Colonic mucosa (tissue), 4 donors: ENCODE data around the gene CADPS2. TPM values are rescaled to one million over a fixed set of nuclear protein-coding genes. Genes with fewer than 3 reads are reported as not detected.

ENCODE experiments used
- DNase-seq: peaks from one replicate; pipeline ENCODE4 v3.0.0-alpha.2; 2020
- H3K27ac ChIP-seq: fragments of 200-600 bp; one replicate; pipeline ENCODE4 v1.8.0; 2021
- H3K27me3 ChIP-seq: fragments of 200-600 bp; one replicate; pipeline ENCODE4 v1.8.0; 2021
- H3K36me3 ChIP-seq: fragments of 200-600 bp; one replicate; pipeline ENCODE4 v1.8.0; 2021
- H3K4me1 ChIP-seq: fragments of 200-600 bp; one replicate; pipeline ENCODE4 v1.8.0; 2021; ENCODE audit warnings: mild to moderate bottlenecking
- H3K4me3 ChIP-seq: fragments of 200-600 bp; one replicate; pipeline ENCODE4 v1.8.0; 2021
- H3K9ac ChIP-seq, 2 donors: one replicate each; pipeline ENCODE4 v1.7.0; 2013; ENCODE audit warnings: control low read depth in 2 of 2, low read depth in 2 of 2, low read length in 2 of 2
- H3K9me3 ChIP-seq: fragments of 200-600 bp; one replicate; pipeline ENCODE4 v1.8.0; 2021
- intact Hi-C: fragments of 100-400 bp; cut with DNase I; formaldehyde crosslinking; loops from one replicate; pipeline ENCODE4 v1.14.1; 2022
- total RNA-seq, 2 donors: library from RNA; stranded (reverse); fragmentation: NEBNext Ultra II Directional in 1 of 2; extraction: Animal tissue kit (Norgen Biotek cat#: 25700) in 1 of 2; gene quantifications; one replicate each; pipeline ENCODE4 v1.2.1, GENCODE V29; 2021
- TF ChIP-seq, protein P1 (sequence below): fragments of 200-600 bp; IDR thresholded peaks from one replicate; pipeline ENCODE4 v1.8.0; 2022; ENCODE audit warnings: antibody characterized with exemption, mild to moderate bottlenecking
- donor health status: healthy.
- donor health status: DM: no; HTN: no; CAD: no.
- donor health status: DM: no; HTN: no; CAD: no.

The CADPS2 gene
- total RNA-seq, 2 donors from 2014 or later, result 13.6 to 15.2 TPM

DNA sequence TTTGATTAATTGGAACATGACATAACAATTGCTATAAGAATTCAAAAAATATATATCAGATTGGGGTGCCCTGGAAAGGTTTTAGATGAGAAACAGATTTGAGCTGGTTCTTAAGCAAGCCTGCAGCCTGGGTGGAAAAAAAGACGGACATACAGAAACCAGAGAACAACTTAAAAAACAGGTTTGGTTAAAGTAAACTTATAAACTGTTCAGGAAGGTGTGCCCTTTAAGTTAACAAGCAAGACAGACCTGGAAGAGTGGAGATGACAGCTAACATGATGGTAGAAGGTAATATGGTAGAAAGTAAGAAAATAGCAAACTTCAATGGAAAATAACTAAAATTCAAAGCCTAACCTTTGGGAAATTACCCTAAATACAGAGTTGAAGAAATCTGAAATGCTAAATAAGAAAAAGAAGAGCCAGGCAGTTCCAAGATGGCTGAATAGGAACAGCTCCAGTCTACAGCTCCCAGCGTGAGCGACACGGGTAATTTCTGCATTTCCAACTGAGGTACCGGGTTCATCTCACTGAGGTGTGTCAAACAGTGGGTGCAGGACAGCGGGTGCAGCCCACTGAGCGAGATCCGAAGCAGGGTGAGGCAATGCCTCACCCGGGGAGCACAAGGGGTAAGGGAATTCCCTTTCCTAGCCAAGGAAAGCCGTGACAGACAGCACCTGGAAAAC is 52.2 kb downstream of the CADPS2 start:
- Histone ChIP-seq H3K27ac (no peak overlapping the region), H3K9me3 (no peaks in the 10 kb centered on the region), H3K4me1 (no peaks in the 10 kb centered on the region), H3K4me3 (no peak overlapping the region), H3K36me3 (no peaks in the 10 kb centered on the region), H3K9ac (no peak overlapping the region), H3K27me3 (no peaks in the 10 kb centered on the region)
- TF ChIP-seq, protein P1, sequence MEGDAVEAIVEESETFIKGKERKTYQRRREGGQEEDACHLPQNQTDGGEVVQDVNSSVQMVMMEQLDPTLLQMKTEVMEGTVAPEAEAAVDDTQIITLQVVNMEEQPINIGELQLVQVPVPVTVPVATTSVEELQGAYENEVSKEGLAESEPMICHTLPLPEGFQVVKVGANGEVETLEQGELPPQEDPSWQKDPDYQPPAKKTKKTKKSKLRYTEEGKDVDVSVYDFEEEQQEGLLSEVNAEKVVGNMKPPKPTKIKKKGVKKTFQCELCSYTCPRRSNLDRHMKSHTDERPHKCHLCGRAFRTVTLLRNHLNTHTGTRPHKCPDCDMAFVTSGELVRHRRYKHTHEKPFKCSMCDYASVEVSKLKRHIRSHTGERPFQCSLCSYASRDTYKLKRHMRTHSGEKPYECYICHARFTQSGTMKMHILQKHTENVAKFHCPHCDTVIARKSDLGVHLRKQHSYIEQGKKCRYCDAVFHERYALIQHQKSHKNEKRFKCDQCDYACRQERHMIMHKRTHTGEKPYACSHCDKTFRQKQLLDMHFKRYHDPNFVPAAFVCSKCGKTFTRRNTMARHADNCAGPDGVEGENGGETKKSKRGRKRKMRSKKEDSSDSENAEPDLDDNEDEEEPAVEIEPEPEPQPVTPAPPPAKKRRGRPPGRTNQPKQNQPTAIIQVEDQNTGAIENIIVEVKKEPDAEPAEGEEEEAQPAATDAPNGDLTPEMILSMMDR, result no peak
- intact Hi-C loops, result no loop called here
- no peak for DNase-seq

DNA sequence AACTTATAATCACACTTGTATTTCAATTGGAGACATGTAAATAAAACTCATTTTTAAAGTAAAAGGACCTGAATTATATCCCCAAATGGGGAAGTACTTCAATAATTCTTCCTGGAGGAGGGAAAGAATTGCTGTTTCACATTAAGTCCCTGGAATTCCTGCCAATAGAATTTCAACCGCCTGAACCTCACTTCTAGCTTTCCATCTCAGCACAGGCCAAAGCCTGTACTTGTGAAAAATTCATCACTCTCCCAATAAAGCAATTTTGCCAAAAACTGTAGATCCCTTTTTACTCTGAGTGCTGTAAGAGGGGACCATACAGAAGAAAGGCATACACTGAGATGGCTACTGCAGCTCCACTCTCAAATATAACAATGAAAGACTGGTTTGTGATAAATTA is 54.8 kb downstream of the CADPS2 start:
- no peaks in the 10 kb centered on the region for H3K9me3 ChIP-seq
- DNase-seq, result no peak
- H3K4me3 ChIP-seq, result no peak overlapping the region
- TF ChIP-seq, protein P1, result no peak
- no peak overlapping the region for H3K9ac ChIP-seq
- H3K4me1 ChIP-seq, result no peaks in the 10 kb centered on the region
- intact Hi-C loops, result no loop called here
- no peaks in the 10 kb centered on the region for H3K36me3 ChIP-seq
- H3K27me3 ChIP-seq, result no peaks in the 10 kb centered on the region
- no peak overlapping the region for H3K27ac ChIP-seq

DNA sequence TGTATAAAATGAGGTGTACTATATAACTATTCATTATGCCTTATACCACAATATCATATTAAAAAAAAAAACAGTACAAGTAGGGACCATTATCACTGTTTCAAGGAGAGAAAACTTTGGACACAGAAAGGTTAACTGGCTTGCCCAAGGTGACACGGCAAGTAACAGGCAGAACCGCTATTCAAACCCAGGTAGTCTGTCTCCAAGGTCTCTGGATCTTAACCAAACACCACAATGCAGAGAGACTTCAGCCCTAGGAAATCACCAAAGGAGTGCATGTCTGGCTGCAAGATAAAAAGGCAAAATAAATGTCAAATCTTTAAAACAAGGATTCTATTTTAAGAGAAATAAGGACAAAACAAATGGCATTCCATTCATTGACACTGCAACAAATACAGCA is 56.3 kb downstream of the CADPS2 start:
- Histone ChIP-seq H3K9ac (no peak overlapping the region), H3K4me3 (no peak overlapping the region), H3K36me3 (no peaks in the 10 kb centered on the region), H3K9me3 (no peaks in the 10 kb centered on the region), H3K27me3 (no peaks in the 10 kb centered on the region), H3K4me1 (no peaks in the 10 kb centered on the region), H3K27ac (no peak overlapping the region)
- DNase-seq, result no peak
- TF ChIP-seq, protein P1, result no peak
- intact Hi-C loops, result no loop called here

DNA sequence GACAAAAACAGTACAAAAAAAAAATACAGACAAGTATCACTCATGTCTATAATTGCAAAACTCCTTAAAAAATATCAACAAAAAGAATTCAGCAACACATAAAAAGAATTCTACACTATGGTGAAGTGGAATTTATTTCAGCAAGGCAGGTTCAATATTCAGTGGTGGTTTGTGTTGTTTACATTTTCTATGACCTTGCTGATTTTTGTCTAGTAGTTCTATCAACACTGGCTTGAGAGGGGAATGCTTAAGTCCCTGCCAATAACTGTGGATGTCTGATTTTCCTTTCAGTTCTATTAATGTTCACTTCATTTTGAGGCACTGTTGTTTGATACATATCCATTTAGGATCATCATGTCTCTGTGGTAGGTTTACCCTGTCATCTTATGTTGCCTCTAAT is 58.5 kb downstream of the CADPS2 start:
- Histone ChIP-seq H3K27ac (no peak overlapping the region), H3K9me3 (no peaks in the 10 kb centered on the region), H3K36me3 (no peaks in the 10 kb centered on the region), H3K27me3 (no peaks in the 10 kb centered on the region), H3K9ac (no peak overlapping the region), H3K4me1 (no peaks in the 10 kb centered on the region), H3K4me3 (no peak overlapping the region)
- no peak for DNase-seq
- intact Hi-C loops, result no loop called here
- TF ChIP-seq, protein P1, result no peak

DNA sequence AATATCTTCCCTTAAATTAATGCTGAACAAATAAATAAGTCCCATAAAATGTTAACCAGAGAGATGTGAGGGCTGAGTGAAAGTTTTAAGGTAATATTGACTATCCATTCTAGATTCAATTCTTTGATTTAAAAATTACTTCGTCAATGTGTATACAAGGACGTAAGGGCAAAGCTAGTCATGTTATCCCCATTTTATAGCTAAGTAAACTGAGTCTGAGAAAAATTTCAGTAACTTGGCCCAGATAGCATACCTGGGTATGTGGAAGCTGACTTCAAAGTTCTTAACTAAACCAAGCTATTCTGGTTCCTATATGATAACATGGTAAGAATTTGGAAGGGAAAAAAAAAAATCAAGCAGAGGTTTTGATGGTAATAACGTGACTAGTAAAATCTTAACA is 72.4 kb downstream of the CADPS2 start:
- Histone ChIP-seq H3K4me3 (no peak overlapping the region), H3K36me3 (no peaks in the 10 kb centered on the region), H3K9me3 (no peaks in the 10 kb centered on the region), H3K9ac (no peak overlapping the region), H3K27me3 (no peaks in the 10 kb centered on the region), H3K27ac (no peak overlapping the region), H3K4me1 (no peaks in the 10 kb centered on the region)
- no peak for DNase-seq
- TF ChIP-seq, protein P1, result no peak
- intact Hi-C loops, result no loop called here
